MM.1S (cell line): ENCODE results near the gene TTLL5.

ENCODE experiments used
- CTCF ChIP-seq: fragments of 300-600 bp; sonication (generic); IDR thresholded peaks from 2 replicates; pipeline ENCODE4 v1.5.1; 2016; ENCODE audit warnings: antibody characterized with exemption, low read length, mixed read lengths
- EZH2 ChIP-seq: fragments of 300-600 bp; sonication (generic); optimal IDR thresholded peaks from 2 replicates; pipeline ENCODE3; 2017; ENCODE audit warnings: low read depth, mild to moderate bottlenecking, antibody characterized with exemption, low read length, mixed read lengths

- TF ChIP-seq CTCF: no peak
- no peak for TF ChIP-seq EZH2
Observed at GRCh38 chr14:75667099-75667765, 6.2 kb downstream of the TTLL5 start.
